ENCODE measurements around the gene MAGI3.
"Not testable (repeated sequence)": the region's sequence is repeated elsewhere in the genome, so short reads cannot be mapped to it uniquely, and the experiment has no call there.

Gene MAGI3

GRCh38 chr1:113508364-113509164, 118.2 kb downstream of the MAGI3 start:
- Histone ChIP-seq H3K36me3 (no peaks in the 10 kb centered on the region), H3K9me3 (peaks cover 6% of the 10 kb centered on the region; the same call in 1 of the 2 replicates), H3K27me3 (no peaks in the 10 kb centered on the region), H3K4me1 (peaks cover 10% of the 10 kb centered on the region), H3K4me3 (ENCODE audit: low read depth, low read length) (no peak overlapping the region)
- DNase-seq: peak; percentile 2
- TF ChIP-seq CTCF (IDR thresholded peaks at IDR 0.05; ENCODE audit: low read depth, low read length): no peak

GRCh38 chr1:113509766-113510165, 119.5 kb downstream of the MAGI3 start:
- not testable (repeated sequence) for H3K4me3 ChIP-seq (ENCODE audit: low read depth, low read length); H3K4me1 ChIP-seq; DNase-seq; H3K9me3 ChIP-seq; H3K27me3 ChIP-seq; H3K36me3 ChIP-seq

DNA sequence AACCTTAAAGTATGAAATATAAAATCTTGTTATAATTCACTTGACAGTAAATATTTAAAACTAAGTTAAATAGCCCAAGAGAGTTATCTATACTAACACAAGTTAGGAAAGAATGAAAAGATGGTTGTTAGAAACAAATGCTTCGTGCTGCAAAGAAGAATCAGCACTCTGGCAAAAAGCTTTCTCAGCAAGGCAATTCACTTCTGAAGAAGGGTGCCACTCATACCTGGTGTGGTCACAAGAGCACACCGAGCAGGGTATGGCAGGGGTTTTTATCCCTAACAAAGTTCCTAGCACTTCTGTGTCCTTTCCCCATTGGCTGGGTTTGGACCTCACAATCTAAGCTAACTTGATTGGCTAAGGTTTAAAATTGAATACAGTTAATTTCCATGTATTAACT, 121.0 kb downstream of the MAGI3 start:
- no peak for TF ChIP-seq CTCF (IDR thresholded peaks at IDR 0.05; ENCODE audit: low read depth, low read length)
- Histone ChIP-seq H3K36me3 (no peaks in the 10 kb centered on the region), H3K4me3 (ENCODE audit: low read depth, low read length) (no peak overlapping the region), H3K9me3 (peaks cover 6% of the 10 kb centered on the region; the same call in 1 of the 2 replicates), H3K4me1 (peaks cover 10% of the 10 kb centered on the region), H3K27me3 (no peaks in the 10 kb centered on the region)
- DNase-seq: no peak

DNA sequence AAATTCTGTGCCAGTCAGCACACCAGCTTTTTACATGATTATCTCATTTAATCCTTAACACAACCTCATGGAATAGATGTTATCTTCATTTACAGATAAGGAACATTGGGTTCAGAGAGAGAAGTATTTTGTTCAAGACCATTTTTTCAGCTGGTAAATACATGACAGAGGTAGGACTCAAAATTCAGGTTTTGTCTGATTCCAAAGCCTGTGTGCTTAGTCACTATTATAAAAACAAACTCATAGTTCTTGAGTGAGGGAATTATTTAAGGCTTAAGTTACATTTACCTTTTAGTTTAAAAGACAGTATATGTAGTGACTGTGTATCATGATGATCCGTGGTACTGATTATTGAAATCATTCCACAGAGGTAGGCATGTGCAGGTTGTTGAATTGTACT, 125.2 kb downstream of the MAGI3 start:
- no peak for DNase-seq
- Histone ChIP-seq H3K4me3 (ENCODE audit: low read depth, low read length) (no peak overlapping the region), H3K27me3 (no peaks in the 10 kb centered on the region), H3K9me3 (peaks cover 4% of the 10 kb centered on the region; the same call in 1 of the 2 replicates), H3K4me1 (peaks cover 10% of the 10 kb centered on the region), H3K36me3 (no peaks in the 10 kb centered on the region)
- no peak for TF ChIP-seq CTCF (IDR thresholded peaks at IDR 0.05; ENCODE audit: low read depth, low read length)

DNA sequence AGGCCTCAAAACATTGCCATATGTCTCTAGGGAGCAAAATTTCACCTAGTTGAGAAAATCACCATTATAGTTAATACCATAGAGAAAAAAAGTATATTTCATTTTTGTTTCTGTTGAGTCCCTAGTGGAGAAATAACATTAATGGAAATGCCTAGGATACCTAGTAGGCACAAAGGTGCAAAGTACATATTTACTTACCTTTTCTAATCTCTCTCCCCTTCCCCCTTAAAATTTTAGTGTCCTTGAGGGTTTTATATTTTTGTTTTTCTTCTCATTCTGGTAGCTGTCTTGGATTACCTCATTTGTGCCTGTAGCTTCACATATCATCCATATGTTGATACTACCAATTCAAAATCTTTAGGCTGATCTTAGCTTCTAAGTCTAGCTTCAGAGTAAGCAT, 127.0 kb downstream of the MAGI3 start:
- no peaks in the 10 kb centered on the region for H3K27me3 ChIP-seq
- H3K9me3 ChIP-seq: peaks cover 4% of the 10 kb centered on the region; the same call in 1 of the 2 replicates
- TF ChIP-seq CTCF (IDR thresholded peaks at IDR 0.05; ENCODE audit: low read depth, low read length): no peak
- no peak overlapping the region for H3K4me3 ChIP-seq (ENCODE audit: low read depth, low read length)
- H3K4me1 ChIP-seq: peaks cover 10% of the 10 kb centered on the region
- DNase-seq: no peak
- no peaks in the 10 kb centered on the region; the same call in 1 of the 2 replicates for H3K36me3 ChIP-seq

GRCh38 chr1:113517983-113518382, 127.7 kb downstream of the MAGI3 start:
- Histone ChIP-seq H3K27me3 (no peaks in the 10 kb centered on the region), H3K4me1 (peaks cover 10% of the 10 kb centered on the region), H3K4me3 (ENCODE audit: low read depth, low read length) (no peak overlapping the region), H3K36me3 (peaks cover under 1% of the 10 kb centered on the region), H3K9me3 (peaks cover 5% of the 10 kb centered on the region; the same call in 1 of the 2 replicates)
- no peak for DNase-seq
- TF ChIP-seq CTCF (IDR thresholded peaks at IDR 0.05; ENCODE audit: low read depth, low read length): no peak
